K562 (cell line): ENCODE data around the gene FADS6. TPM values are rescaled to one million over a fixed set of nuclear protein-coding genes. Genes with fewer than 3 reads are reported as not detected.

Experiments used
- DPF2 ChIP-seq: fragments of 450-650 bp; IDR thresholded peaks from 2 replicates; pipeline ENCODE4 v1.6.1; 2016
- GABPA ChIP-seq: fragments of 200-800 bp; sonication (Bioruptor generic); conservative IDR thresholded peaks from 2 replicates; pipeline ENCODE4 v1.6.1; 2016; ENCODE audit warnings: low read depth, missing genetic modification characterization, missing compliant biosample characterization
- POLR3A ChIP-seq: IDR thresholded peaks from 2 replicates; pipeline ENCODE4 v1.6.1; 2011; ENCODE audit warnings: borderline replicate concordance, mild to moderate bottlenecking, moderate library complexity; ENCODE audit not compliant: insufficient read length, insufficient read depth; ENCODE audit errors: extremely low read depth
- RB1 ChIP-seq: fragments of 450-650 bp; IDR thresholded peaks from 2 replicates; pipeline ENCODE4 v1.6.1; 2017; ENCODE audit warnings: low read depth, mild to moderate bottlenecking
- SP1 ChIP-seq: sonication (generic); formaldehyde crosslinking; IDR thresholded peaks from 2 replicates; pipeline ENCODE4 v1.8.1; 2022; ENCODE audit warnings: mild to moderate bottlenecking, missing genetic modification reagents
- TBL1XR1 ChIP-seq, 2 experiments: IDR thresholded peaks; 2 replicates each; pipeline ENCODE4 v1.6.1; 2012; ENCODE audit warnings: improper control_type of control experiment in 2 of 2, low read length in 2 of 2, mild to moderate bottlenecking in 1 of 2
- ZBTB7A ChIP-seq: IDR thresholded peaks from 2 replicates; pipeline ENCODE4 v1.6.1; 2011; ENCODE audit warnings: low read depth, mild to moderate bottlenecking, low read length, moderate library complexity, borderline replicate concordance; ENCODE audit not compliant: control insufficient read depth
- ZFPM2 ChIP-seq: fragments of 250-450 bp; sonication (Bioruptor Pico); IDR thresholded peaks from 2 replicates; pipeline ENCODE4 v1.5.1; 2022; ENCODE audit warnings: mild to moderate bottlenecking
- ZZZ3 ChIP-seq: fragments of 450-650 bp; IDR thresholded peaks from 2 replicates; pipeline ENCODE4 v1.6.1; 2016; ENCODE audit warnings: antibody characterized with exemption, mild to moderate bottlenecking, moderate library complexity
- polyA plus RNA-seq, 8 experiments: library from polyadenylated mRNA; depleted of rRNA in 4 of 8; stranded (reverse) in 5 of 8; unstranded in 3 of 8; fragments of >200 nt; fragmentation: Nextera tagmentation in 2 of 8; fragmentation: Illumina TruSeq in 1 of 8; extraction: Ambion mirVana in 2 of 8; extraction: Trizol in 1 of 8; gene quantifications; 2 replicates each; pipeline versions ENCODE4 v1.2.1 to v1.2.3, GENCODE V29; 2011 to 2014; ENCODE audit warnings: inconsistent platforms in 1 of 8, missing spikeins in 1 of 8
- total RNA-seq, 7 experiments: library from RNA; depleted of rRNA in 6 of 7; stranded (reverse); fragments of >200 nt in 6 of 7; fragmentation: Illumina TruSeq in 2 of 7; extraction: Trizol in 2 of 7; gene quantifications; 2 replicates each; pipeline versions ENCODE4 v1.2.1 to v1.2.3, GENCODE V29; 2011 to 2021; ENCODE audit warnings: low replicate concordance in 1 of 7
- TF ChIP-seq, protein P1 (sequence below): fragments of 450-650 bp; IDR thresholded peaks from 2 replicates; pipeline ENCODE4 v1.6.1; 2016; ENCODE audit warnings: mild to moderate bottlenecking, moderate library complexity
- TF ChIP-seq, protein P2 (sequence below): fragments of 450-650 bp; conservative IDR thresholded peaks from 2 replicates; pipeline ENCODE4 v1.6.1; 2016; ENCODE audit warnings: missing genetic modification characterization, low read depth, mild to moderate bottlenecking, control low read depth, missing compliant biosample characterization
- TF ChIP-seq, protein P3 (sequence below), 2 experiments: fragments of 200-800 bp in 1 of 2; sonication (Bioruptor generic) in 1 of 2; sonication (generic) in 1 of 2; formaldehyde crosslinking in 1 of 2; IDR thresholded peaks in 1 of 2; conservative IDR thresholded peaks in 1 of 2; 2 replicates each; pipeline versions ENCODE4 v1.5.0 to v1.6.1; 2016 to 2020; ENCODE audit warnings: missing compliant biosample characterization in 1 of 2, missing genetic modification characterization in 1 of 2, missing genetic modification reagents in 1 of 2

The FADS6 gene
- total and polyA plus RNA-seq, 9 of the 15 experiments (the other 6 are each of a cell fraction or from before 2014, with no cell fraction given), result 0.18 to 0.22 TPM; not detected in 7

DNA sequence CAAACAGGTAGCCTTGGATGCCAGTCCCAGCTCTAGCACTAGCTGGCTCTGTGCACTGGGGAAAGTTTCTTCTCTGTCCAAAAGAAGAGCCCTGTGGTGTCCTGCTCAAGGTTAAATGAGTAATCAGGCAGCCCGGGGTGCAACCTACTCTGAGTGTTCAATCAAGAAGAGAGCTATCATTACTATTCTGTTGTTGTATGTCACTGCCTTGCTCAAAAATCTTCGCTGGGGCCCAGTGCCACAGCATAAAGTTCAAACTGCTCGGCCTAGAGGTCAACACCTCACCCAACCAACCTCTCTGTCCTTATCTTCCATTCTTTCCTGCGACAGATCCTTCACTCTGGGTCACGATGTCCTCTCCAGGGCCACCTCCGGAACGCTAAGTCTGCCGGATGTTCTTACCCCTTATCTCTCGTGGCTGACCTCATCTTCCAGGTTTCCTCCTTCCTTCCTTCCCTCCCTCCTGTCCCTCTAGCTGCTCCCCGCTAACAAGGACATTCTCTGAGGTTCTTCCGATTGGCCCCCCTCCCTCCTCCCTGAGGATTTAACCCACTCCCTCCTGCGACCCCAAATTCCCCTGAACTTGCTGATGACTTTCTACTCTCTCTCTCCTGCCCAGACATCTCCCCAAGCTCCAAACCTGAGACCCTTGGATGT is 25.1 kb downstream of the FADS6 start (continued):
- TF ChIP-seq, protein P1, sequence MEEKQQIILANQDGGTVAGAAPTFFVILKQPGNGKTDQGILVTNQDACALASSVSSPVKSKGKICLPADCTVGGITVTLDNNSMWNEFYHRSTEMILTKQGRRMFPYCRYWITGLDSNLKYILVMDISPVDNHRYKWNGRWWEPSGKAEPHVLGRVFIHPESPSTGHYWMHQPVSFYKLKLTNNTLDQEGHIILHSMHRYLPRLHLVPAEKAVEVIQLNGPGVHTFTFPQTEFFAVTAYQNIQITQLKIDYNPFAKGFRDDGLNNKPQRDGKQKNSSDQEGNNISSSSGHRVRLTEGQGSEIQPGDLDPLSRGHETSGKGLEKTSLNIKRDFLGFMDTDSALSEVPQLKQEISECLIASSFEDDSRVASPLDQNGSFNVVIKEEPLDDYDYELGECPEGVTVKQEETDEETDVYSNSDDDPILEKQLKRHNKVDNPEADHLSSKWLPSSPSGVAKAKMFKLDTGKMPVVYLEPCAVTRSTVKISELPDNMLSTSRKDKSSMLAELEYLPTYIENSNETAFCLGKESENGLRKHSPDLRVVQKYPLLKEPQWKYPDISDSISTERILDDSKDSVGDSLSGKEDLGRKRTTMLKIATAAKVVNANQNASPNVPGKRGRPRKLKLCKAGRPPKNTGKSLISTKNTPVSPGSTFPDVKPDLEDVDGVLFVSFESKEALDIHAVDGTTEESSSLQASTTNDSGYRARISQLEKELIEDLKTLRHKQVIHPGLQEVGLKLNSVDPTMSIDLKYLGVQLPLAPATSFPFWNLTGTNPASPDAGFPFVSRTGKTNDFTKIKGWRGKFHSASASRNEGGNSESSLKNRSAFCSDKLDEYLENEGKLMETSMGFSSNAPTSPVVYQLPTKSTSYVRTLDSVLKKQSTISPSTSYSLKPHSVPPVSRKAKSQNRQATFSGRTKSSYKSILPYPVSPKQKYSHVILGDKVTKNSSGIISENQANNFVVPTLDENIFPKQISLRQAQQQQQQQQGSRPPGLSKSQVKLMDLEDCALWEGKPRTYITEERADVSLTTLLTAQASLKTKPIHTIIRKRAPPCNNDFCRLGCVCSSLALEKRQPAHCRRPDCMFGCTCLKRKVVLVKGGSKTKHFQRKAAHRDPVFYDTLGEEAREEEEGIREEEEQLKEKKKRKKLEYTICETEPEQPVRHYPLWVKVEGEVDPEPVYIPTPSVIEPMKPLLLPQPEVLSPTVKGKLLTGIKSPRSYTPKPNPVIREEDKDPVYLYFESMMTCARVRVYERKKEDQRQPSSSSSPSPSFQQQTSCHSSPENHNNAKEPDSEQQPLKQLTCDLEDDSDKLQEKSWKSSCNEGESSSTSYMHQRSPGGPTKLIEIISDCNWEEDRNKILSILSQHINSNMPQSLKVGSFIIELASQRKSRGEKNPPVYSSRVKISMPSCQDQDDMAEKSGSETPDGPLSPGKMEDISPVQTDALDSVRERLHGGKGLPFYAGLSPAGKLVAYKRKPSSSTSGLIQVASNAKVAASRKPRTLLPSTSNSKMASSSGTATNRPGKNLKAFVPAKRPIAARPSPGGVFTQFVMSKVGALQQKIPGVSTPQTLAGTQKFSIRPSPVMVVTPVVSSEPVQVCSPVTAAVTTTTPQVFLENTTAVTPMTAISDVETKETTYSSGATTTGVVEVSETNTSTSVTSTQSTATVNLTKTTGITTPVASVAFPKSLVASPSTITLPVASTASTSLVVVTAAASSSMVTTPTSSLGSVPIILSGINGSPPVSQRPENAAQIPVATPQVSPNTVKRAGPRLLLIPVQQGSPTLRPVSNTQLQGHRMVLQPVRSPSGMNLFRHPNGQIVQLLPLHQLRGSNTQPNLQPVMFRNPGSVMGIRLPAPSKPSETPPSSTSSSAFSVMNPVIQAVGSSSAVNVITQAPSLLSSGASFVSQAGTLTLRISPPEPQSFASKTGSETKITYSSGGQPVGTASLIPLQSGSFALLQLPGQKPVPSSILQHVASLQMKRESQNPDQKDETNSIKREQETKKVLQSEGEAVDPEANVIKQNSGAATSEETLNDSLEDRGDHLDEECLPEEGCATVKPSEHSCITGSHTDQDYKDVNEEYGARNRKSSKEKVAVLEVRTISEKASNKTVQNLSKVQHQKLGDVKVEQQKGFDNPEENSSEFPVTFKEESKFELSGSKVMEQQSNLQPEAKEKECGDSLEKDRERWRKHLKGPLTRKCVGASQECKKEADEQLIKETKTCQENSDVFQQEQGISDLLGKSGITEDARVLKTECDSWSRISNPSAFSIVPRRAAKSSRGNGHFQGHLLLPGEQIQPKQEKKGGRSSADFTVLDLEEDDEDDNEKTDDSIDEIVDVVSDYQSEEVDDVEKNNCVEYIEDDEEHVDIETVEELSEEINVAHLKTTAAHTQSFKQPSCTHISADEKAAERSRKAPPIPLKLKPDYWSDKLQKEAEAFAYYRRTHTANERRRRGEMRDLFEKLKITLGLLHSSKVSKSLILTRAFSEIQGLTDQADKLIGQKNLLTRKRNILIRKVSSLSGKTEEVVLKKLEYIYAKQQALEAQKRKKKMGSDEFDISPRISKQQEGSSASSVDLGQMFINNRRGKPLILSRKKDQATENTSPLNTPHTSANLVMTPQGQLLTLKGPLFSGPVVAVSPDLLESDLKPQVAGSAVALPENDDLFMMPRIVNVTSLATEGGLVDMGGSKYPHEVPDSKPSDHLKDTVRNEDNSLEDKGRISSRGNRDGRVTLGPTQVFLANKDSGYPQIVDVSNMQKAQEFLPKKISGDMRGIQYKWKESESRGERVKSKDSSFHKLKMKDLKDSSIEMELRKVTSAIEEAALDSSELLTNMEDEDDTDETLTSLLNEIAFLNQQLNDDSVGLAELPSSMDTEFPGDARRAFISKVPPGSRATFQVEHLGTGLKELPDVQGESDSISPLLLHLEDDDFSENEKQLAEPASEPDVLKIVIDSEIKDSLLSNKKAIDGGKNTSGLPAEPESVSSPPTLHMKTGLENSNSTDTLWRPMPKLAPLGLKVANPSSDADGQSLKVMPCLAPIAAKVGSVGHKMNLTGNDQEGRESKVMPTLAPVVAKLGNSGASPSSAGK, result peak; percentile 65
- TF ChIP-seq POLR3A (no peak), TBL1XR1 (IDR thresholded peaks at IDR 0.05; ENCODE audit: low read length in 2 of 2) (peak in 1 of 2 experiments; percentile 71; a peak in 2 of 4 replicates), GABPA (tag) (peak; percentile 83), ZZZ3 (no peak), RB1 (no peak), ZBTB7A (peak; percentile 16; the same call in 1 of the 2 replicates), ZFPM2 (CRISPR knock-in tag) (no peak), DPF2 (peak; percentile 97), SP1 (CRISPR knock-in tag) (no peak)
- TF ChIP-seq, protein P2, sequence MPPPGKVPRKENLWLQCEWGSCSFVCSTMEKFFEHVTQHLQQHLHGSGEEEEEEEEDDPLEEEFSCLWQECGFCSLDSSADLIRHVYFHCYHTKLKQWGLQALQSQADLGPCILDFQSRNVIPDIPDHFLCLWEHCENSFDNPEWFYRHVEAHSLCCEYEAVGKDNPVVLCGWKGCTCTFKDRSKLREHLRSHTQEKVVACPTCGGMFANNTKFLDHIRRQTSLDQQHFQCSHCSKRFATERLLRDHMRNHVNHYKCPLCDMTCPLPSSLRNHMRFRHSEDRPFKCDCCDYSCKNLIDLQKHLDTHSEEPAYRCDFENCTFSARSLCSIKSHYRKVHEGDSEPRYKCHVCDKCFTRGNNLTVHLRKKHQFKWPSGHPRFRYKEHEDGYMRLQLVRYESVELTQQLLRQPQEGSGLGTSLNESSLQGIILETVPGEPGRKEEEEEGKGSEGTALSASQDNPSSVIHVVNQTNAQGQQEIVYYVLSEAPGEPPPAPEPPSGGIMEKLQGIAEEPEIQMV (tag), result no peak
- TF ChIP-seq, protein P3, sequence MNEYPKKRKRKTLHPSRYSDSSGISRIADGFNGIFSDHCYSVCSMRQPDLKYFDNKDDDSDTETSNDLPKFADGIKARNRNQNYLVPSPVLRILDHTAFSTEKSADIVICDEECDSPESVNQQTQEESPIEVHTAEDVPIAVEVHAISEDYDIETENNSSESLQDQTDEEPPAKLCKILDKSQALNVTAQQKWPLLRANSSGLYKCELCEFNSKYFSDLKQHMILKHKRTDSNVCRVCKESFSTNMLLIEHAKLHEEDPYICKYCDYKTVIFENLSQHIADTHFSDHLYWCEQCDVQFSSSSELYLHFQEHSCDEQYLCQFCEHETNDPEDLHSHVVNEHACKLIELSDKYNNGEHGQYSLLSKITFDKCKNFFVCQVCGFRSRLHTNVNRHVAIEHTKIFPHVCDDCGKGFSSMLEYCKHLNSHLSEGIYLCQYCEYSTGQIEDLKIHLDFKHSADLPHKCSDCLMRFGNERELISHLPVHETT (CRISPR knock-in tag; conservative IDR thresholded peaks at IDR 0.05 in 1 of 2, IDR thresholded peaks at IDR 0.05 in 1 of 2), result peak in 1 of 2 experiments; percentile 68; a peak in 2 of 4 replicates
